ENCODE data around the gene ACSL3.

DNA sequence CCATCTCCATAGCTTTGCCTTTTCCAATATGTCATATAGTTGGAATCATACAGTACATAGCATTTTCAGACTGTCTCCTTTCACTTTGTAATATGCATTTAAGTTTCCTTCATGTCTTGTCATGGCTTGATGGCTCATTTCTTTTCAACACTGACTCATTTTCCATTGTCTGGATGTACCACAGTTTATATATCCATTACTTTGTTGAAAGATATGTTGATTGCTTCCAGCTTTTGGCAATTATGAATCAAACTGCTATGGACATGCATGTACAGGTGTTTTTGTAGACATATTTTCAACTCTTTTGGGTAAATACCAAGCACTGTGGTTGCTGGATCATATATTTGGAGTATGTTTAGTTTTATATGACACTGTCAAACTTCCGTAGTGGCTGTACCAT, 26.3 kb downstream of the ACSL3 start:
- TF ChIP-seq, protein P1, sequence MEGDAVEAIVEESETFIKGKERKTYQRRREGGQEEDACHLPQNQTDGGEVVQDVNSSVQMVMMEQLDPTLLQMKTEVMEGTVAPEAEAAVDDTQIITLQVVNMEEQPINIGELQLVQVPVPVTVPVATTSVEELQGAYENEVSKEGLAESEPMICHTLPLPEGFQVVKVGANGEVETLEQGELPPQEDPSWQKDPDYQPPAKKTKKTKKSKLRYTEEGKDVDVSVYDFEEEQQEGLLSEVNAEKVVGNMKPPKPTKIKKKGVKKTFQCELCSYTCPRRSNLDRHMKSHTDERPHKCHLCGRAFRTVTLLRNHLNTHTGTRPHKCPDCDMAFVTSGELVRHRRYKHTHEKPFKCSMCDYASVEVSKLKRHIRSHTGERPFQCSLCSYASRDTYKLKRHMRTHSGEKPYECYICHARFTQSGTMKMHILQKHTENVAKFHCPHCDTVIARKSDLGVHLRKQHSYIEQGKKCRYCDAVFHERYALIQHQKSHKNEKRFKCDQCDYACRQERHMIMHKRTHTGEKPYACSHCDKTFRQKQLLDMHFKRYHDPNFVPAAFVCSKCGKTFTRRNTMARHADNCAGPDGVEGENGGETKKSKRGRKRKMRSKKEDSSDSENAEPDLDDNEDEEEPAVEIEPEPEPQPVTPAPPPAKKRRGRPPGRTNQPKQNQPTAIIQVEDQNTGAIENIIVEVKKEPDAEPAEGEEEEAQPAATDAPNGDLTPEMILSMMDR (IDR thresholded peaks at IDR 0.05) = no peak
- TF ChIP-seq POLR2AphosphoS5 (IDR thresholded peaks at IDR 0.05) = no peak
